ENCODE results near the gene GPS2. TPM values are rescaled to one million over a fixed set of nuclear protein-coding genes. Genes with fewer than 3 reads are reported as not detected.

GPS2 gene
- total RNA-seq, 6 experiments from 2014 or later, result 34.7 to 45.2 (median 40.7) TPM

GRCh38 chr17:7262935-7263800 is 52.0 kb downstream of the GPS2 start:
- TF ChIP-seq, protein P1, sequence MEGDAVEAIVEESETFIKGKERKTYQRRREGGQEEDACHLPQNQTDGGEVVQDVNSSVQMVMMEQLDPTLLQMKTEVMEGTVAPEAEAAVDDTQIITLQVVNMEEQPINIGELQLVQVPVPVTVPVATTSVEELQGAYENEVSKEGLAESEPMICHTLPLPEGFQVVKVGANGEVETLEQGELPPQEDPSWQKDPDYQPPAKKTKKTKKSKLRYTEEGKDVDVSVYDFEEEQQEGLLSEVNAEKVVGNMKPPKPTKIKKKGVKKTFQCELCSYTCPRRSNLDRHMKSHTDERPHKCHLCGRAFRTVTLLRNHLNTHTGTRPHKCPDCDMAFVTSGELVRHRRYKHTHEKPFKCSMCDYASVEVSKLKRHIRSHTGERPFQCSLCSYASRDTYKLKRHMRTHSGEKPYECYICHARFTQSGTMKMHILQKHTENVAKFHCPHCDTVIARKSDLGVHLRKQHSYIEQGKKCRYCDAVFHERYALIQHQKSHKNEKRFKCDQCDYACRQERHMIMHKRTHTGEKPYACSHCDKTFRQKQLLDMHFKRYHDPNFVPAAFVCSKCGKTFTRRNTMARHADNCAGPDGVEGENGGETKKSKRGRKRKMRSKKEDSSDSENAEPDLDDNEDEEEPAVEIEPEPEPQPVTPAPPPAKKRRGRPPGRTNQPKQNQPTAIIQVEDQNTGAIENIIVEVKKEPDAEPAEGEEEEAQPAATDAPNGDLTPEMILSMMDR (IDR thresholded peaks at IDR 0.05), result no peak
- H3K27me3 Mint-ChIP-seq (ENCODE audit: insufficient read depth), result peaks cover 10% of the 10 kb centered on the region
- no peak for DNase-seq
- H3K27ac Mint-ChIP-seq, result peak overlapping the region; percentile 30
- peak overlapping the region; percentile 78 for H3K4me3 Mint-ChIP-seq
- peaks cover 5% of the 10 kb centered on the region for H3K36me3 Mint-ChIP-seq (ENCODE audit: low read depth)
- H3K4me1 Mint-ChIP-seq (ENCODE audit: low read depth), result peaks cover 32% of the 10 kb centered on the region
- H3K9me3 Mint-ChIP-seq, result peaks cover 4% of the 10 kb centered on the region

Other genes with a start within 250 kb of the GPS2 start
- gene CLEC10A, start 235.1 kb downstream of the GPS2 start, total RNA-seq (2021; fragmentation: NEBNext Ultra II Directional; extraction: Animal tissue kit (Norgen Biotek cat#: 25700)), result not detected
- gene ASGR2, start 200.5 kb downstream of the GPS2 start, total RNA-seq (2021; fragmentation: NEBNext Ultra II Directional; extraction: Animal tissue kit (Norgen Biotek cat#: 25700)), result not detected
- 1 to 10 TPM in 2 of 6 experiments, under 1 TPM in 4; 0.71 to 1.4 (median 0.83) TPM for gene ASGR1, start 136.0 kb downstream of the GPS2 start, total RNA-seq (2021; fragmentation: NEBNext Ultra II Directional; extraction: Animal tissue kit (Norgen Biotek cat#: 25700))
- gene DLG4, start 95.5 kb downstream of the GPS2 start, total RNA-seq (2021; fragmentation: NEBNext Ultra II Directional; extraction: Animal tissue kit (Norgen Biotek cat#: 25700)), result 10 to 100 TPM; 27.8 to 34.3 (median 28.1) TPM
- gene ACADVL, start 95.4 kb downstream of the GPS2 start, total RNA-seq (2021; fragmentation: NEBNext Ultra II Directional; extraction: Animal tissue kit (Norgen Biotek cat#: 25700)), result 100 to 1,000 TPM; 378 to 463 (median 405) TPM
- gene DVL2, start 80.8 kb downstream of the GPS2 start, total RNA-seq (2021; fragmentation: NEBNext Ultra II Directional; extraction: Animal tissue kit (Norgen Biotek cat#: 25700)), result 10 to 100 TPM; 24.9 to 29.1 (median 27.0) TPM
- gene PHF23, start 75.9 kb downstream of the GPS2 start, total RNA-seq (2021; fragmentation: NEBNext Ultra II Directional; extraction: Animal tissue kit (Norgen Biotek cat#: 25700)), result 10 to 100 TPM; 57.0 to 75.0 (median 68.2) TPM
- 100 to 1,000 TPM; 399 to 470 (median 426) TPM for gene GABARAP, start 72.9 kb downstream of the GPS2 start, total RNA-seq (2021; fragmentation: NEBNext Ultra II Directional; extraction: Animal tissue kit (Norgen Biotek cat#: 25700))
- 100 to 1,000 TPM; 127 to 168 (median 146) TPM for gene CTDNEP1, start 63.6 kb downstream of the GPS2 start, total RNA-seq (2021; fragmentation: NEBNext Ultra II Directional; extraction: Animal tissue kit (Norgen Biotek cat#: 25700))
- 10 to 100 TPM; 28.7 to 36.1 (median 34.0) TPM for gene ELP5, start 63.1 kb downstream of the GPS2 start, total RNA-seq (2021; fragmentation: NEBNext Ultra II Directional; extraction: Animal tissue kit (Norgen Biotek cat#: 25700))
- gene CLDN7, start 52.9 kb downstream of the GPS2 start, total RNA-seq (2021; fragmentation: NEBNext Ultra II Directional; extraction: Animal tissue kit (Norgen Biotek cat#: 25700)), result 1 to 10 TPM in 4 of 6 experiments, under 1 TPM in 2; 0.43 to 3.0 (median 1.7) TPM
- under 1 TPM in 5 of 6 experiments, not detected in 1; 0.07 to 0.09 (median 0.09) TPM for gene SLC2A4, start 33.6 kb downstream of the GPS2 start, total RNA-seq (2021; fragmentation: NEBNext Ultra II Directional; extraction: Animal tissue kit (Norgen Biotek cat#: 25700))
- not detected for gene YBX2, start 20.7 kb downstream of the GPS2 start, total RNA-seq (2021; fragmentation: NEBNext Ultra II Directional; extraction: Animal tissue kit (Norgen Biotek cat#: 25700))
- gene EIF5A, start 7.7 kb downstream of the GPS2 start, total RNA-seq (2021; fragmentation: NEBNext Ultra II Directional; extraction: Animal tissue kit (Norgen Biotek cat#: 25700)), result 1,000 to 10,000 TPM; 1,011 to 1,116 (median 1,072) TPM
- 10 to 100 TPM; 18.7 to 24.6 (median 20.4) TPM for gene NEURL4, start 14.0 kb upstream of the GPS2 start, total RNA-seq (2021; fragmentation: NEBNext Ultra II Directional; extraction: Animal tissue kit (Norgen Biotek cat#: 25700))
- 1 to 10 TPM; 3.2 to 6.4 (median 4.9) TPM for gene ACAP1, start 21.2 kb upstream of the GPS2 start, total RNA-seq (2021; fragmentation: NEBNext Ultra II Directional; extraction: Animal tissue kit (Norgen Biotek cat#: 25700))
- gene KCTD11, start 36.8 kb upstream of the GPS2 start, total RNA-seq (2021; fragmentation: NEBNext Ultra II Directional; extraction: Animal tissue kit (Norgen Biotek cat#: 25700)), result 10 to 100 TPM; 11.2 to 14.5 (median 12.6) TPM
- not detected for gene TMEM95, start 39.8 kb upstream of the GPS2 start, total RNA-seq (2021; fragmentation: NEBNext Ultra II Directional; extraction: Animal tissue kit (Norgen Biotek cat#: 25700))
- gene TNK1, start 65.7 kb upstream of the GPS2 start, total RNA-seq (2021; fragmentation: NEBNext Ultra II Directional; extraction: Animal tissue kit (Norgen Biotek cat#: 25700)), result under 1 TPM; 0.20 to 0.41 (median 0.26) TPM
- gene PLSCR3, start 79.2 kb upstream of the GPS2 start, total RNA-seq (2021; fragmentation: NEBNext Ultra II Directional; extraction: Animal tissue kit (Norgen Biotek cat#: 25700)), result 100 to 1,000 TPM in 1 of 6 experiments, 10 to 100 TPM in 5; 85.6 to 114 (median 98.5) TPM
- gene TMEM256, start 88.7 kb upstream of the GPS2 start, total RNA-seq (2021; fragmentation: NEBNext Ultra II Directional; extraction: Animal tissue kit (Norgen Biotek cat#: 25700)), result 10 to 100 TPM; 52.2 to 79.1 (median 72.3) TPM
- 10 to 100 TPM; 41.3 to 57.3 (median 46.2) TPM for gene NLGN2, start 92.5 kb upstream of the GPS2 start, total RNA-seq (2021; fragmentation: NEBNext Ultra II Directional; extraction: Animal tissue kit (Norgen Biotek cat#: 25700))
- not detected for gene SPEM1, start 105.0 kb upstream of the GPS2 start, total RNA-seq (2021; fragmentation: NEBNext Ultra II Directional; extraction: Animal tissue kit (Norgen Biotek cat#: 25700))
- gene SPEM2, start 110.3 kb upstream of the GPS2 start, total RNA-seq (2021; fragmentation: NEBNext Ultra II Directional; extraction: Animal tissue kit (Norgen Biotek cat#: 25700)), result not detected
- gene SPEM3, start 113.5 kb upstream of the GPS2 start, total RNA-seq (2021; fragmentation: NEBNext Ultra II Directional; extraction: Animal tissue kit (Norgen Biotek cat#: 25700)), result not detected
- gene TMEM102, start 120.1 kb upstream of the GPS2 start, total RNA-seq (2021; fragmentation: NEBNext Ultra II Directional; extraction: Animal tissue kit (Norgen Biotek cat#: 25700)), result 1 to 10 TPM; 2.2 to 2.9 (median 2.8) TPM
- under 1 TPM in 3 of 6 experiments, not detected in 3; 0.10 to 0.31 (median 0.24) TPM for gene FGF11, start 124.2 kb upstream of the GPS2 start, total RNA-seq (2021; fragmentation: NEBNext Ultra II Directional; extraction: Animal tissue kit (Norgen Biotek cat#: 25700))
- 1 to 10 TPM; 2.0 to 2.8 (median 2.4) TPM for gene CHRNB1, start 129.7 kb upstream of the GPS2 start, total RNA-seq (2021; fragmentation: NEBNext Ultra II Directional; extraction: Animal tissue kit (Norgen Biotek cat#: 25700))
- gene ZBTB4, start 164.3 kb upstream of the GPS2 start, total RNA-seq (2021; fragmentation: NEBNext Ultra II Directional; extraction: Animal tissue kit (Norgen Biotek cat#: 25700)), result 10 to 100 TPM; 62.7 to 75.9 (median 68.6) TPM
- not detected for gene SLC35G6, start 166.1 kb upstream of the GPS2 start, total RNA-seq (2021; fragmentation: NEBNext Ultra II Directional; extraction: Animal tissue kit (Norgen Biotek cat#: 25700))
- 100 to 1,000 TPM; 111 to 127 (median 118) TPM for gene POLR2A, start 169.0 kb upstream of the GPS2 start, total RNA-seq (2021; fragmentation: NEBNext Ultra II Directional; extraction: Animal tissue kit (Norgen Biotek cat#: 25700))
- gene TNFSF12, start 233.7 kb upstream of the GPS2 start, total RNA-seq (2021; fragmentation: NEBNext Ultra II Directional; extraction: Animal tissue kit (Norgen Biotek cat#: 25700)), result 10 to 100 TPM; 22.0 to 28.3 (median 25.4) TPM
- 1 to 10 TPM; 1.2 to 2.8 (median 1.5) TPM for gene TNFSF13, start 243.4 kb upstream of the GPS2 start, total RNA-seq (2021; fragmentation: NEBNext Ultra II Directional; extraction: Animal tissue kit (Norgen Biotek cat#: 25700))
- 10 to 100 TPM; 53.9 to 70.3 (median 60.3) TPM for gene SENP3, start 246.6 kb upstream of the GPS2 start, total RNA-seq (2021; fragmentation: NEBNext Ultra II Directional; extraction: Animal tissue kit (Norgen Biotek cat#: 25700))

Data from HFFc6 (cell line).